ENCODE measurements around the gene RNPS1.

- TF ChIP-seq CTCF (IDR thresholded peaks at IDR 0.05; ENCODE audit: insufficient read depth, low read length, poor library complexity, severe bottlenecking) (no peak), EZH2phosphoT487 (conservative IDR thresholded peaks at IDR 0.05; ENCODE audit: low read length) (no peak)
These were observed 61.5 kb downstream of the RNPS1 start for GRCh38 chr16:2206420-2206779.
